AG04450 (cell line): Measurements from ENCODE around the gene BECN2. TPM values are rescaled to one million over a fixed set of nuclear protein-coding genes. Genes with fewer than 3 reads are reported as not detected.
A peak's percentile ranks its signal among the peaks of the same experiment; 100 is the strongest.

Source experiments
- CTCF ChIA-PET: fragments of 300-600, 350-600 bp; formaldehyde crosslinking; extraction: SDS; loops from one replicate; lab custom pipeline; 2022; ENCODE audit warnings: antibody characterized with exemption, inconsistent platforms; lab: Charles Lee
- POLR2A ChIA-PET: fragments of 350-600 bp; formaldehyde crosslinking; extraction: SDS; loops from one replicate; lab custom pipeline; 2021; ENCODE audit warnings: antibody characterized with exemption, inconsistent platforms; lab: Yijun Ruan, JAX
- DNase-seq: peaks from one replicate; pipeline ENCODE4 v3.0.0-alpha.2; 2011; ENCODE audit warnings: low read depth, low spot score
- H3K27ac ChIP-seq: one replicate; pipeline ENCODE4 v1.5.1; 2012; ENCODE audit warnings: low read depth, low read length, control low read depth
- H3K27me3 ChIP-seq: one replicate; pipeline ENCODE4 v1.6.0; 2012; ENCODE audit warnings: low read length; ENCODE audit not compliant: control insufficient read depth, insufficient read depth
- H3K4me3 ChIP-seq: 2 replicates; pipeline ENCODE4 v1.5.1; 2011; ENCODE audit warnings: mild to moderate bottlenecking, low read depth, low read length, control low read depth
- H3K9me3 ChIP-seq: 2 replicates; pipeline ENCODE4 v1.5.1; 2012; ENCODE audit warnings: low read length; ENCODE audit not compliant: control insufficient read depth, insufficient read depth
- CTCF ChIP-seq: IDR thresholded peaks from 2 replicates; pipeline ENCODE4 v1.5.1; 2011; ENCODE audit warnings: low read depth, low read length, control low read depth, inconsistent platforms
- polyA plus RNA-seq: library from polyadenylated mRNA; depleted of rRNA; stranded (reverse); fragments of >200 nt; gene quantifications from 2 replicates; pipeline ENCODE4 v1.2.3, GENCODE V29; 2011

The BECN2 gene
- polyA plus RNA-seq, 1 experiment: not detected

GRCh38 chr1:241998412-241998921 lies 40.9 kb downstream of the BECN2 start:
- CTCF ChIA-PET: interaction anchor here (0.6 to 3.8 kb wide), 33 partner anchors 9 to 1692 kb away, joined by 3 to 33 read pairs (median 3); partner anchors contain the start of gene KMO
- TF ChIP-seq CTCF: peak; percentile 75
- H3K27me3 ChIP-seq: no peaks in the 10 kb centered on the region
- H3K27ac ChIP-seq: no peak overlapping the region
- H3K4me3 ChIP-seq: peak overlapping the region; percentile 54
- peak; percentile 38 for DNase-seq
- POLR2A ChIA-PET: no interaction called here
- no peaks in the 10 kb centered on the region; the same call in 1 of the 2 replicates for H3K9me3 ChIP-seq

GRCh38 chr1:241999026-241999425 lies 41.5 kb downstream of the BECN2 start, which contains the start of gene MAP1LC3C:
TSS of gene MAP1LC3C (minus strand) at chr1:241999098. CDS start at chr1:241999008, 90 bp downstream.
- ChIA-PET CTCF (interaction anchor here (0.6 to 3.8 kb wide), 30 partner anchors 8 to 1326 kb away, joined by 3 to 33 read pairs (median 4); partner anchors contain the start of gene KMO), POLR2A (no interaction called here)
- DNase-seq: no peak
- Histone ChIP-seq H3K27ac (no peak within 1 kb of the TSS), H3K27me3 (no peaks in the 10 kb centered on the region), H3K4me3 (peak within 1 kb of the TSS; percentile 54), H3K9me3 (no peaks in the 10 kb centered on the region)
- no peak for TF ChIP-seq CTCF

- H3K4me3 ChIP-seq: no peak overlapping the region
- POLR2A ChIA-PET: no interaction called here
- no peak overlapping the region for H3K27ac ChIP-seq
- TF ChIP-seq CTCF: no peak
- CTCF ChIA-PET: no interaction called here
- no peak for DNase-seq
- no peaks in the 10 kb centered on the region for H3K9me3 ChIP-seq
- no peaks in the 10 kb centered on the region for H3K27me3 ChIP-seq
These were observed 42.9 kb downstream of the BECN2 start for GRCh38 chr1:242000434-242000833.

- no peak for DNase-seq
- POLR2A ChIA-PET: no interaction called here
These were observed 44.5 kb downstream of the BECN2 start for GRCh38 chr1:242002072-242002471.

More at GRCh38 chr1:242002072-242002471, 44.5 kb downstream of the BECN2 start:
- CTCF ChIA-PET: no interaction called here
- H3K27ac ChIP-seq: no peak overlapping the region
- H3K4me3 ChIP-seq: no peak overlapping the region
- TF ChIP-seq CTCF: no peak
- H3K27me3 ChIP-seq: no peaks in the 10 kb centered on the region
- no peaks in the 10 kb centered on the region for H3K9me3 ChIP-seq
